GM21529 (cell line): Measurements from ENCODE around the gene SPDYE8.
"Not testable (repeated sequence)": the region's sequence is repeated elsewhere in the genome, so short reads cannot be mapped to it uniquely, and the experiment has no call there.

Experiments
- ATAC-seq: cut with Tn5 transposase; IDR thresholded peaks from one replicate; pipeline ENCODE4 v1.9.1; 2021; ENCODE audit not compliant: unreplicated experiment

The SPDYE8 gene, protein sequence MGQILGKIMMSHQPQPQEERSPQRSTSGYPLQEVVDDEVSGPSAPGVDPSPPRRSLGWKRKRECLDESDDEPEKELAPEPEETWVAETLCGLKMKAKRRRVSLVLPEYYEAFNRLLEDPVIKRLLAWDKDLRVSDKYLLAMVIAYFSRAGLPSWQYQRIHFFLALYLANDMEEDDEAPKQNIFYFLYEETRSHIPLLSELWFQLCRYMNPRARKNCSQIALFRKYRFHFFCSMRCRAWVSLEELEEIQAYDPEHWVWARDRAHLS

DNA sequence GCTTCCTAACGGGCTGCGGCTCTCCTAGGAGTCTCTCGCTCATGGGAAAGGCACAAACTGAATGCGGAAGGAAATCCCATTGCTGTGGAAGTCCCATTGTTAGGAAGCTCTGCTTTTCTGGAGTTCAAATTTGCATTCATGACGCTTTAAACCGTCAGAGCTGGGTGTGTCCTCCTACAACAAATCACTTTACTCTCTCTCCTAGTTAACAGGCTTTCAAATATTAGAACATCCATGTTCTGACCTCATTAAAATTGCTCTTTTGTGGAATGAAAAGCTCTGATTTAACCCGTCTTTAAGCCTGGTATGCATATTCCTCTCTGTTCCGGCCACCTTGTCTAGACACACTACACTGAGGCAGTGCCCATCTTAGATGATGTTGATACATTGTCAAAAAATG lies at the start of gene SPDYE8:
SPDYE8 (minus strand) TSS at position 101 of the 400 bp plus-strand sequence. CDS start 1,800 bp downstream, outside the sequence.
- ATAC-seq: not testable (repeated sequence)

GRCh38 chr7:73057811-73058210 lies 28.2 kb upstream of the SPDYE8 start, which contains the start of gene SPDYE11:
Gene SPDYE11 (minus strand): TSS chr7:73057911. CDS start chr7:73056111, 1,800 bp downstream.
- ATAC-seq: not testable (repeated sequence)

GRCh38 chr7:73006491-73006890 lies 23.1 kb downstream of the SPDYE8 start:
- not testable (repeated sequence) for ATAC-seq

- peak; percentile 85 for ATAC-seq
Measured at GRCh38 chr7:73005693-73006447, 23.7 kb downstream of the SPDYE8 start.

DNA sequence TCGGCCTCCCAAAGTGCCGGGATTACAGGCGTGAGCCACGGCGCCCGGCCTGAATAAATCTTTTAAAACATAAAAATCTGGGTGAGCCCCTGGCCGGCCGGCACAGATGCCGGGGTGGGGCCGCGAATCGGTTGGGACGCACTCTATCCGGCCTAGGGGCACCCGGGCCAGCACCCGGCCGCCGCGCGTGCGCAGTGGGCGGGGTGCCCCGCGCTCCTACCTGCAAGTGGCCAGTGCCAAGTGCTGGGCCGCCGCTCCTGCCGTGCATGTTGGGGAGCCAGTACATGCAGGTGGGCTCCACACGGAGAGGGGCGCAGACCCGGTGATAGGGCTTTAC lies 24.2 kb downstream of the SPDYE8 start:
- peak; percentile 78 for ATAC-seq

GRCh38 chr7:72997887-72998468 lies 31.6 kb downstream of the SPDYE8 start:
- not testable (repeated sequence) for ATAC-seq

- not testable (repeated sequence) for ATAC-seq
Measured at GRCh38 chr7:72997447-72997846, 32.1 kb downstream of the SPDYE8 start.

DNA sequence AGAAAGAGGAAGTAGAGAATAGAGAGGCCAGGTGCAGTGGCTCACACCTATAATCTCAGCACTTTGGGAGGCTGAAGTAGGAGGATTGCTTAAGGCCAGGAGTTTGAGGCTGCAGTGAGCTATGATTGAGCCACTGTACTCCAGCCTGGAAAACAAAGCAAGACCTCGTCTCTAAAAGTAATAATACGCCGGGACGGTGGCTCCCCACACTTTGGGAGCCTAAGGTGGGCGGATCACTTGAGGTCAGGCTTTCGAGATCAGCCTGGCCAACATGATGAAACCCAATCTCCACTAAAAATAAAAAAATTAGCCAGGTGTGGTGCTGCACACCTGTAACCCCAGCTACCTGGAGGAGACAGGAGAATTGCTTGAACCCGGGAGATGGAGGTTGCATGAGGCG lies 34.1 kb downstream of the SPDYE8 start:
- not testable (repeated sequence) for ATAC-seq

DNA sequence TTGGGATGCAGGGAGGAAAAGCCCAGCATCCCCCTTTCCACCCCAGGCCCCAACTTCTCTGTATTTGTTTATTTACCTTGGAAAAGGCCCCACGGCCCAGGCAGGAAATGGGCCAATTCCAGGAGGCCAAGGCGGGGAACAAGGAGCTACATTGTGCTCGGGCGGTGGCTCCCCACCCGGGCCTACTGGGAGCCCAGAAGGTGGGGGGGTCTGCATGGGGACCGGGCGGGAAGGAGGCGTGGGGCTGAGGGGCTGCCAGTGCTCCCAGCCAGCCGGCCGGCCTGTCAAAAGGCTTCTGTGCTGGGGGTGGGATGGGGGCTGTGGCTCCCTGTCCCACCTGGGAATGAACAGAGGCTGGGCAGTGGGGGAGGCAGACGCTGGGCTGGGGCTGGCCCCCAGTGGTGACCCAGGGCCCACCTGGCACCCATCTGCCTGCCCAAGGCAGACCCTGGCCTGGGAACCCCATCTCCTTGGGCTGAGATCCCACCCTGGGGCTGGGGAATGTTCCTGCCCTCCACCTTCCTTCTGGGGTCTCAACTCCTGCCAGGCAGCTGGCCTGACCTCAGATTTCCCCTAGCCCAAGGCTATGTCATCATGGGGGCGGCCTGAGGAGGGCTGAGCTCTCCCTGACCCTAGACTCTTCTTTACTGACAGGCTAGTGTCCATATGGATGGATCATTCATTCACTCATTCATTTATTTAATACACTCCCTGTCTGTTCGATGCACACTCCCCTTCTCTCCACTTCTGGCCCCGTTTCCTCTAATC lies 39.2 kb downstream of the SPDYE8 start:
- ATAC-seq: not testable (repeated sequence)

- ATAC-seq: not testable (repeated sequence)
Measured at GRCh38 chr7:72982084-72982483, 47.5 kb downstream of the SPDYE8 start.

DNA sequence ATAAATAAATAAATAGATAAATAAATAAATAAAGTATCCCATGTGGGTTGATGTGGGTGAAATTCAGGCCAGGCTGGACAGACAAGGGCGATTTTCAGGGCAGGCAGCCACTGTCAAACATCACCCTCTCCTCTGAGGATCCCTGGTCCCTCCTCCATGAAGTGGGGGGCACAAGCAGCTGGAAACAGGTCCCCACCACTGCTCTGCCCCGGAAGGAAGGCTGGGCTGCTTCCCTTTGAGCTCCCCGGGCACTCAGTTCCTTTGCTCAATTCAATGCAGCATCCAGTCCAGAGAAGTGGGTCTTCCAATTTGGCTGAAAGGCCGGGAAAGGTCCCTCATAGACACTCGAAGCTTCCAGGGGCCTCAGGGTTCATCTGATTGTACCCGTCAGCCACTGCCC lies 49.2 kb downstream of the SPDYE8 start:
- not testable (repeated sequence) for ATAC-seq

DNA sequence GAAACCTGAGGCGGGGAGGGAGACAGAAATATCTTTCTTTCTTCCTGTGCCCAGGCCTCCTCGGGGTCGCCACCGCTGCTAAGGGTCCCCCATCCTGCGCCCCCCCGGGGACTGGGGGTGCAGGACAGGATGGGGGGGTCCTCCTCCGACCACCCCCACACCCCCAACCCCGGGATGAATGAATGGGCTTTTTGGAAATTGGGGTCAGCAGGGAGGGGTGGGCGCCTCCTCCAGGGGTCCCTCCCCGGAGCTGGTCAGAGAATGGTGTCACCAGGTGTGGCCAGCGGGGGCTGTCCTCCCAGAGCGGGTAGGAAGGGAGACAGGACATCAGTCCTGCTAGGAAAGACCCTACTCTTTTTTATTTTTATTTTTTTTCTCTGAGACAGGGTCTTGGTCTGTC lies 53.1 kb downstream of the SPDYE8 start:
- not testable (repeated sequence) for ATAC-seq

DNA sequence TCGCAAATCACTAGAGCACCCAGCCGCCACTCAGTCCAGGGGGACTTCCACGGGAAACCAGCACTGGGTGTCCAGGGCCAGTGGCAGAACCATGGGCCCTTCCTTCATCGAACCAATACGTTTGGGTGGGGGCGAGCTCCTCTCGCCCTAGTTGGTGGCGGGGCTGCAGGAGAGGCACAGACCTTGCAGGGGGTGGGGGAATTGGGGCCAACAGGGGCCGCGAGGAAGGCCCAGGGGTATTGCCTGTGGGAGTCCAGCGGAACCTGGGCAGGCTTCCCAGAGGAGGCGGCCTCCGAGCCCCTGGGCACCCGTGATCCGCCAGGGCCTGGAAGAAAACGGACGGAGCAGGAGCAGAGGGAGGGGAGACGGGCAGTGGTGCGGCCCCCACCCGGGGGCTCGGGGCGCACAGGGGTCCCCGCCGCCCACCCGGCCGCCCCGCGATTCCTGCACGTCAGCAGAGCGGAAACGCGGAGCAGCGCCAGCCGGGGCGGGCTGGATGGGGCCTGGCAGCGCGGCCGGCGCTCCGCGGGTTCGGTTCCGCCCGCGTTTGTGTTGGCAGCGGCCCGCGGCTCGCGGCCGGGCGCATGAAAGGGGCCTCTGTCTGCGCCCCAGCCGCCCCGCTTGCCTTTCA lies 53.8 kb downstream of the SPDYE8 start:
- ATAC-seq: not testable (repeated sequence)

DNA sequence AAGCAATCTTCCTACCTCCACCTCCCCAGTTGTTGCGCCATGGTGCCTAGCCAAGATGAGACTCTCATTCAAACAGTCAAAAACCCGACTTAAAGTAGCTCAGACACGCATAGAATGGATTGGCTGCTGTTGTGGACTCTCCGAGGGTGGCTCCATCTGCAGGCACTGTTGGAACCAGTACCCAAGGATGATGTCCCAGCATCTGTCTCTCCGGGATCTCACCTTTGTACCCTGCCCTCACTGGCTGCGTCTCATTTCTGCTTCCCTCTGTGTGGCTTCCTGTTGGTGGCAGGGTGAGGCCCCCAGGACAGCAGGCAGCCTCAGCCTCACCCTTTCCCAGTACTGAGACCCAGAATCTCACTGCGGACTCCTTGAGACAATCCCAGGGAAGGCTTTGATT lies 54.8 kb downstream of the SPDYE8 start:
- not testable (repeated sequence) for ATAC-seq

- not testable (repeated sequence) for ATAC-seq
Measured at GRCh38 chr7:72971505-72971904, 58.1 kb downstream of the SPDYE8 start.
